AG08396 (cell line): Measurements from ENCODE around the gene AUTS2.
A peak's percentile ranks its signal among the peaks of the same experiment; 100 is the strongest.

Experiments used
- DNase-seq: peaks from one replicate; pipeline ENCODE4 v3.0.0; 2012; ENCODE audit warnings: low spot score, mixed read lengths

The AUTS2 gene

GRCh38 chr7:69857014-69857413 lies 258.7 kb downstream of the AUTS2 start:
- no peak for DNase-seq

GRCh38 chr7:69858471-69858870 lies 260.2 kb downstream of the AUTS2 start:
- DNase-seq: no peak

- no peak for DNase-seq
Observed at GRCh38 chr7:69859342-69859741, 261.1 kb downstream of the AUTS2 start.

DNA sequence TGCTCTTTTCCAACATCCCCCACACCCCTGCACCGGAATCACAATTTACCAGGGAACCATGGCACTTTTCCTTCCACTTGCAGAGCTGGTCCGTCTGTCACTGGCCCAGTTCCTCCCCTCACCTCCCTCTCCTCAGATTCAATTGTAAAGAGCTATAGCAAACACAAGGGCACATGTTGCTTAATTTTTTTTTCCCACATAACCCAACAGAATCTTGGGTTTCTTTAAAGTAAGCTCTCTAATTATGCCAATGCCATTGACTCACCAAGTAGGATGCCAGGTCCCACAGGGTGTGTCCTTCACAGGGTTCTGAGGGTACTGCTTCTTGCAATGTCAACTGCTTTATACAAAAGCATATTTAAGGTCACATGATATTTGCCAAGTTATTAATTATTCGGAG lies 262.2 kb downstream of the AUTS2 start:
- DNase-seq: no peak

GRCh38 chr7:69860941-69861622 lies 262.8 kb downstream of the AUTS2 start:
- DNase-seq: no peak

DNA sequence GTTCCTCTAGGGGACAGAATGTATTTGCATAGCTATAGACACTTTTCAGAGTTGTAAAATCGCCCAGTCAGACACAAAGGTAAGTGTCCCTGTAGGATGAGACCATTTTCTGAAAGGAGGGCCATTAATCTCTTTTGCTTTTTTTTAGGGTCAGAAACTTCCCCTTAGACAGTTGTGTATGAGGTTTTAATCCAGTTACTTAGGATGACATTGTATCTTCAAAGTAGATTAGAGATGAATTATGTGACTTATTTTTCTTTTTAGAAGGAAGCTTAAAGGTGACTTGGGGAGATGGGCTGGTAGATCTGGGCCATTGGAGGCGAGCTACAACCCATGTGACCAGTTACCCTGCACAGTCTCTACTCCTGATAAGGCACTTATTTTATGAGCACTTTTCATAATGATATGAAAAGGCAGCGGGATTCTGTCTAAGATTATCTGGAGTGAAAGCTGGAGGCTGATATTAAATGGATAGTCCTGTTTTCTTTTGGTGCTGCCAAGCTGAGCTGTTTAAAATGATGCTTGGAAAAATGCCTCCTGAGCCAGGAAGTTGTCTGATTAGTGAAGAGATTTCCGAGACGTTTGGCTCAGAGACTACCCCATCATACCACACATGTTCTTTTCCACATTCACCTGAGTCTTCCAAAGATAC lies 264.3 kb downstream of the AUTS2 start:
- no peak for DNase-seq

DNA sequence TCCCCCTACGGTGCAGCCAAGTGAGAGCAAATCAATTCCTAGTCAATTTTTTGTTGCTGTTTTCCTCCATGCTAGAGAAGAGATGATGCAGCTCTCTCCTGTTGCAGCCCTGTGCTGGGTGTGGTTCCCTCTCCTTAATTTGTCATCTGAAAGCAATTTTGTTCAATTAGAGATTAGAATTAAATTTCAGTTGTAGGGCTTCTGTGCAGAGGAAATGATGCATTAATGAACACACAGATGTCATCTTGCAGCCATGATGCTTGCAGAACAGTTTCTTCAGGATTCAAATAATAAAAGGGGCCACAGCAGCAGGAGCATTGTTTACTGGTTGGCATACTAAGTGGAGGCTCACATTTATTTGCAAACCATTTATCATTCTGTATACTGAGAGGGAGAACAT lies 266.0 kb downstream of the AUTS2 start:
- no peak for DNase-seq

- no peak for DNase-seq
Observed at GRCh38 chr7:69864822-69865221, 266.5 kb downstream of the AUTS2 start.

- no peak for DNase-seq
Observed at GRCh38 chr7:69868921-69869320, 270.6 kb downstream of the AUTS2 start.

- peak; percentile 13 for DNase-seq
Observed at GRCh38 chr7:69871213-69871885, 273.1 kb downstream of the AUTS2 start.

- no peak for DNase-seq
Observed at GRCh38 chr7:69871886-69872569, 273.8 kb downstream of the AUTS2 start.

DNA sequence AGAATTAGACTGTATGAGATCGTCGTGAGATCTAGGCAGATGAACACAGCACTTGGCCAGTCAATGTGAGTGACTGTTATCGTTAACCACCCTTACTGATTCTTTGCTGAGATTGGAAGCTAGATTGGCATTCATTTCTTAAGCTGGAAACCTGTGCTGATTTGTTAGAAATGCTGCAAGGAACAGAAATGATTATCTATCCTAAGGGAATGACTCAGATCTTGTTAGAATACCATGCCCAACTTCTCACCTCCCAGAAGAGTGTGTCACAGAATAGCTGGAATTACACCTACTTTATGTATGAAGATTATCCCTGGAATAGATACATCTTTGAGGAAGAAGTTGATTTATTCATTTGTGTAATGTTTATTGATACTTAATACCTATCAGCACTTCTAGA lies 275.2 kb downstream of the AUTS2 start:
- DNase-seq: no peak

GRCh38 chr7:69878015-69878414 lies 279.7 kb downstream of the AUTS2 start:
- no peak for DNase-seq

DNA sequence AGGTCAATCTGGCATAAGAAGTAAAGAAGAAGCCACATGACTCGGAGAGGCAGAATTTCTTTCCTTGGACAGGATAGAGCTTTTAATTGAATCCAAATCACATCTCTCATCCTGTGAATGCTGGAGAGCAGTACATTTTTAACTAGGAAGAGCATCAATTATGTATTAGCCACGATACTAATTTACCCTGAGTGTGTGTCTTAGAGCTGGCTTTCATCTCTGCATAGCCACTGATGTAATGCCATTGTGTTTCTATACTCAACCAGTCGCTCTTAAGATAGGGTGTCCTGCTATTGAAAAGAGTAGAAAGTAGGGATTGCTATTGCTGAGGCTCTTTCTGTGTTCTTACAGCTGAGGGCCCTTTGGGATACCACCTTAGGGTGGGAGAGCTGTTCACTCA lies 280.3 kb downstream of the AUTS2 start:
- no peak for DNase-seq

DNA sequence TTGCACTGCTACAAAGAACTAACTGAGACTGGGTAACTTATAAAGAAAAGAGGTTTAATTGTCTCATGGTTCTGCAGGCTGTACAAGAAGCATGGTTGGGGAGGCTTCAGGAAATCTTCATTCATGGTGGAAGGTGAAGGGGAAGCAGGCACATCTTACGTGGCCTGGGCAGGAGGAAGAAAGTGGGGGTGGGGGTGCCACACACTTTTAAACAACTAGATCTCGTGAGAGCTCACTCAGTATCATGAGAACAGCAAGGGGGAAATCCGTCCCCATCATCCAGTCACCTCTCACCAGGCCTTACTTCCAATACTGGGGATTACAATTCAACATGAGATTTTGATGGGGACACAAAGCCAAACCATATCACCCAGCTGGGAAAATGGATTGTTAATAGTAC lies 281.7 kb downstream of the AUTS2 start:
- DNase-seq: no peak

- no peak for DNase-seq
Observed at GRCh38 chr7:69880840-69881239, 282.6 kb downstream of the AUTS2 start.

- DNase-seq: no peak
Observed at GRCh38 chr7:69882269-69882668, 284.0 kb downstream of the AUTS2 start.

DNA sequence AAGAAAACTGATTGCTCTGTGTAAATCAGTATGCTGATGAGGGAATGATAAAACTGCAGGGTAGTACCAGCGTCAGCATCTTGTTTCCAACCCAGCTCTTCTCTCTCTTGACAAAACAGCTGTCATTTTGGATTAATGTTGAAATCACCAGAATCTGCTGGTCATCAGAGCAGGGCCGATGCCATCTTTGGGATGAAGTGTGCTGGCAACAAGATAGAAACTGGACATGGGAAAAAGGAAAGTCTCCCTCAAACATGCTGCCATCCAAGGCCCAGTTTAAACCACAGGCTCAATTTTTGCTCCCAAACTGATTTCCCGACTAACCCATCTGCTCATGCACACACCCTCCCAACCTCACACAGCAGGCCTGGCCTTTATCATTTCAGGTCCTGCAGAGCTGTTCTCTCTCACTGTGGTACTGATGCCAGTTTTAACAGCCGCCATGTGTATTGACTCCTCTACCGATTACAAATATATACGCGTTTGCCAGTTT lies 285.2 kb downstream of the AUTS2 start:
- no peak for DNase-seq

DNA sequence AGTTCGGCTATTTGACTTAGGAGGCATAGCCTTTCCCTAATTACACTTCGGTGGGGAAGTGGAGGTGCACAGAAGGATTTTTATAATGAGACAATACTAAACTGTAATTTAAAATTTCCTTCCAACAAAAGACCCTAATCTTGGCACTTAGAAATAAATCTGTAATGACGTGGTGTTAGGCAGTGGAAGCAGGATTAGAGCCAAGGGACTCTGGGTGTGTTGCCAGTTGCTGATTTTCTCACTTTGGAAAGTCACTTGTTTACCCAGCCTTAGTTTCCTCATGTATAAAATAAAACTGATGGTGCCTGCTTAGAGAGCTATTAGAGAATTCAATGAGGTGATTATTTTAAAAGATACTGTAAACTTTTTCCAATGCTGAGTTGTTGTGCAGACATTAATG lies 287.2 kb downstream of the AUTS2 start:
- DNase-seq: no peak

DNA sequence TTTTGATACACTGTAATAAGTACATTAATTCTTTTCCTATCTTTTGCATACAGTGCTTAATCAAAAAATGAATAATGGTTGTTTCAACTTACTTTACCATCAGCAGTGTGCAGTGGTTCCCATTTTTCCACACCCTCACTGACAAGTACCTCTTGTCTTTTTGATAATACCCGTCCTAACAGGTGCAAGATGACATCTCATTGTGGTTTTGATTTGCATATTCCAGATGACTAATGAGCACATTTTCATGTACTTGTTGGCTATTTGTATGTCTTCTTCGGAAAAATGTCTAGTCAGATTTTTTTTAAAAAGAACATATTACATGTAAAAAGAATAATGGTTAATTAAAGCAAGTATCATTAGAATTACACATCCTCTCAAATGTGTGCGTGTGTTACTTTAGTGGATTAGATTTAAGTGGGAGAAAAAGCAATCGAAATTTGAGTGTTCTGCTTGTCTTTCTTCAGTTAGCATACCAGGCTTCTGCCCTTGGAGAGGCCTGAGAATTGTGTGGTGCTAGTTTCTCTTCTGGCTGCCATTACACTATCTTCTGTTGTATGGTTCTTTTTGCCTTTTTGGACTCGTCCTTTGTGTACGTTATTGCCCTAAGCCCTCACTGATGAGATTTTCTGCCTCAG lies 291.2 kb downstream of the AUTS2 start:
- no peak for DNase-seq

DNA sequence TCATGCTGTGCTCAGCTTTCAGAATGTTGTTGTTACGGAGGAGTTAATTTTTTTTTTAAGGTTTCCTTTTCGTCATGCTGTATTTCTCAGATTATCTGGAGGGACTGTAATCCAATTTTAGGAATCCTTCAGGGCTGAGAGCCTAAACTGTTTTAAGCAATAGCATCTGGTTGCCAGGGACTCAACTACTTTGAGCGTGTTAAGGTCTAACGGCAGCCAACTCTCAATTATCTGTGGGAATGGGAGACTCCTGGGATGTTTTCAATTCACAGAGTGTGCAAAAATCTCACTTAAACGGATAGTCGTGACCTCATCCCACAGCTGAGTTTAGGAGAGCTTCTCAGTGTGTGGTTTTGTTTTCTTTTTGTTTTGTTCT lies 291.7 kb downstream of the AUTS2 start:
- no peak for DNase-seq

DNA sequence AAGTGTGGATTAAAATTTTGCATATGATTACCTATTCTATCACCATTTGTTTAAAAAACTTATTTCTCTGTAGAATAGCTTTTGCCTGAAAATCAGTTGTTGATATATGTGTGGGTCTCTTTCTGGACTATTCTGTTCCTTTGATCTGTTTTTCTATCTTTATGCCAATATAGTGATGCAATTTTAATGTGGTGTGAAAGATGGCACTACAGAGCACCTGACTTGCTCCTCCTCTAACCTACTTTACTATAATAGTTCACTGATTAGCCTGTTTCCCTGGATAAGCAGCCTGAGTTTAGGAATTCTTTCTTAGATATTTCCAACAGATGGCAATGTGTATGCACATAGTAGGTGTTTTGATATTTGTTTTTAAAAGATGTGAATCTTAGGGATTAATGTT lies 294.5 kb downstream of the AUTS2 start:
- no peak for DNase-seq
